Esophagus squamous epithelium (tissue), 5 donors: ENCODE results near the gene PBRM1. TPM values are rescaled to one million over a fixed set of nuclear protein-coding genes. Genes with fewer than 3 reads are reported as not detected.
A peak's percentile ranks its signal among the peaks of the same experiment; 100 is the strongest.

Experiments used
- DNase-seq: peaks from one replicate; lab custom pipeline; 2025; lab: John Stamatoyannopoulos, UW
- H3K27ac ChIP-seq, 4 donors: fragments of 200-600 bp; sonication (generic); one replicate each; pipeline ENCODE4 v1.5.1; 2016 to 2019; ENCODE audit warnings: mild to moderate bottlenecking in 1 of 4
- H3K27me3 ChIP-seq, 4 donors: fragments of 200-600 bp; sonication (generic); 1 replicate in 3 of 4; 2 replicates in 1 of 4; pipeline versions ENCODE4 v1.5.1 to v1.6.0; 2017 to 2021; ENCODE audit warnings: antibody characterized with exemption in 1 of 4
- H3K36me3 ChIP-seq, 3 donors: fragments of 200-600 bp; sonication (generic); one replicate each; pipeline ENCODE4 v1.5.1; 2016 to 2019
- H3K4me1 ChIP-seq, 3 donors: fragments of 200-600 bp; sonication (generic); one replicate each; pipeline ENCODE4 v1.5.1; 2017 to 2019
- H3K4me3 ChIP-seq, 4 donors: fragments of 200-600 bp; sonication (generic); 1 replicate in 3 of 4; 2 replicates in 1 of 4; pipeline ENCODE4 v1.5.1; 2016 to 2019; ENCODE audit warnings: mild to moderate bottlenecking in 2 of 4, moderate library complexity in 1 of 4
- H3K9me3 ChIP-seq, 3 donors: fragments of 200-600 bp; sonication (generic); one replicate each; pipeline ENCODE4 v1.5.1; 2016 to 2019
- CTCF ChIP-seq, 6 experiments: fragments of 450-650 bp in 4 of 6; fragments of 200-600 bp in 2 of 6; sonication (generic) in 2 of 6; IDR thresholded peaks; one replicate each; pipeline ENCODE4 v1.5.1; 2016 to 2019; ENCODE audit warnings: antibody characterized with exemption in 6 of 6, mild to moderate bottlenecking in 4 of 6, moderate library complexity in 4 of 6
- POLR2A ChIP-seq, 4 donors: fragments of 450-650 bp; IDR thresholded peaks; one replicate each; pipeline ENCODE4 v1.6.1; 2017; ENCODE audit warnings: antibody characterized with exemption in 4 of 4, mild to moderate bottlenecking in 4 of 4, moderate library complexity in 3 of 4
- WGBS, 2 donors: methylation state at CpG; one replicate each; pipeline ENCODE4 v1.1.5; 2018; 5-methylcytosine and 5-hydroxymethylcytosine counted together
- intact Hi-C: fragments of 100-400 bp; cut with DNase I; formaldehyde crosslinking; loops from one replicate; pipeline ENCODE4 v1.15.0; 2022
- total RNA-seq, 4 donors: library from RNA; depleted of rRNA; stranded (reverse); fragments of >200 nt; gene quantifications; one replicate each; pipeline ENCODE4 v1.1.0, GENCODE V29; 2016
- donor health status: DM: yes; HTN: yes; CAD: no.

Gene PBRM1
- total RNA-seq, 4 donors from 2014 or later, result 34.0 to 76.4 (median 63.7) TPM

- no peak for DNase-seq
- Histone ChIP-seq H3K4me3 (no peak overlapping the region), H3K27ac (peak overlapping the region in 3 of 4 donors; percentile 12 to 63 (median 33)), H3K27me3 (no peaks in the 10 kb centered on the region), H3K36me3 (peaks cover 5 to 86% (median 6%) of the 10 kb centered on the region in 3 donors), H3K4me1 (peaks cover 5 to 20% (median 12%) of the 10 kb centered on the region in 3 donors), H3K9me3 (no peaks in the 10 kb centered on the region)
- 53 to 64% methylated on average over 1 of the region's 1 CpG for WGBS, 2 donors
- intact Hi-C loops, result no loop called here
- no peak for TF ChIP-seq POLR2A (IDR thresholded peaks at IDR 0.05)
- no peak for TF ChIP-seq CTCF (IDR thresholded peaks at IDR 0.05)
These were observed 14.0 kb downstream of the PBRM1 start for GRCh38 chr3:52671676-52672075.

GRCh38 chr3:52670621-52671521 is 14.8 kb downstream of the PBRM1 start:
- peaks cover 0 to 86% (median 5%) of the 10 kb centered on the region in 3 donors for H3K36me3 ChIP-seq
- H3K9me3 ChIP-seq, result no peaks in the 10 kb centered on the region
- H3K27ac ChIP-seq, result peak overlapping the region; percentile 12 to 80 (median 48)
- H3K4me3 ChIP-seq, result peak overlapping the region in 1 of 4 donors; percentile 17
- no peak for TF ChIP-seq CTCF (IDR thresholded peaks at IDR 0.05)
- TF ChIP-seq POLR2A (IDR thresholded peaks at IDR 0.05), result no peak
- WGBS, 2 donors, result 30 to 31% methylated on average over 9 of the region's 9 CpGs
- peaks cover 5 to 20% (median 12%) of the 10 kb centered on the region in 3 donors for H3K4me1 ChIP-seq
- no peak for DNase-seq
- H3K27me3 ChIP-seq, result no peaks in the 10 kb centered on the region
- intact Hi-C loops, result no loop called here

GRCh38 chr3:52663098-52663497 is 22.6 kb downstream of the PBRM1 start:
- no peak overlapping the region for H3K27ac ChIP-seq
- H3K4me1 ChIP-seq, result no peaks in the 10 kb centered on the region
- no peaks in the 10 kb centered on the region for H3K27me3 ChIP-seq
- TF ChIP-seq CTCF (IDR thresholded peaks at IDR 0.05) (no peak), POLR2A (IDR thresholded peaks at IDR 0.05) (no peak)
- WGBS, 2 donors, result 69 to 83% methylated on average over 3 of the region's 3 CpGs
- peaks cover 0 to 100% (median 22%) of the 10 kb centered on the region in 3 donors for H3K36me3 ChIP-seq
- H3K4me3 ChIP-seq, result no peak overlapping the region
- no peaks in the 10 kb centered on the region for H3K9me3 ChIP-seq
- DNase-seq, result no peak
- intact Hi-C loops, result no loop called here

- 63 to 70% methylated on average over 3 of the region's 3 CpGs for WGBS, 2 donors
- H3K36me3 ChIP-seq, result peaks cover 0 to 100% (median 19%) of the 10 kb centered on the region in 3 donors
- intact Hi-C loops, result no loop called here
These were observed 25.7 kb downstream of the PBRM1 start for GRCh38 chr3:52660046-52660445.

More at GRCh38 chr3:52660046-52660445, 25.7 kb downstream of the PBRM1 start:
- TF ChIP-seq POLR2A (IDR thresholded peaks at IDR 0.05) (no peak), CTCF (IDR thresholded peaks at IDR 0.05) (no peak)
- H3K4me1 ChIP-seq, result no peaks in the 10 kb centered on the region
- no peak for DNase-seq
- H3K27ac ChIP-seq, result no peak overlapping the region
- H3K4me3 ChIP-seq, result no peak overlapping the region
- no peaks in the 10 kb centered on the region for H3K27me3 ChIP-seq
- H3K9me3 ChIP-seq, result no peaks in the 10 kb centered on the region
